GM12878 (cell line): ENCODE measurements around the gene CALML5. TPM values are rescaled to one million over a fixed set of nuclear protein-coding genes. Genes with fewer than 3 reads are reported as not detected.

Source experiments
- ATAC-seq: fragments of 200-7000 bp; cut with Tn5 transposase; 3 replicates; pipeline ENCODE4 v1.9.1; 2020; ENCODE audit warnings: mild to moderate bottlenecking, moderate library complexity
- BruUV-seq: library from RNA; stranded (reverse); fragments of 400-500 nt; replicated peaks from 2 replicates; lab custom pipeline; 2021; lab: Mats Ljungman, UMichigan
- CTCF ChIA-PET: fragments of 300-600 bp; sonication (Branson Sonifier 250); formaldehyde crosslinking; extraction: SDS; loops from one replicate; lab custom pipeline; 2021; ENCODE audit warnings: inconsistent platforms; lab: Yijun Ruan, JAX
- POLR2A ChIA-PET: fragments of 350-600 bp; formaldehyde crosslinking; extraction: SDS; loops from one replicate; lab custom pipeline; 2021; ENCODE audit warnings: inconsistent platforms; lab: Charles Lee
- RAD21 ChIA-PET: fragments of 300-600 bp; sonication (Branson Sonifier 250); formaldehyde crosslinking; loops from one replicate; lab custom pipeline; 2023; ENCODE audit warnings: antibody characterized with exemption; ENCODE audit not compliant: unreplicated experiment; lab: Charles Lee
- SMC1A ChIA-PET: fragments of 300-600 bp; sonication (Branson Sonifier 250); formaldehyde crosslinking; loops from one replicate; lab custom pipeline; 2023; ENCODE audit not compliant: unreplicated experiment, uncharacterized antibody; lab: Charles Lee
- DNase-seq: peaks from one replicate; pipeline ENCODE4 v3.0.0-alpha.2; 2011; ENCODE audit warnings: low read depth, low spot score
- FAIRE-seq: peaks from 3 replicates; lab custom pipeline; 2011; peaks lifted over from hg19 to GRCh38; lab: Jason Lieb, UNC
- H2AFZ ChIP-seq: 2 replicates; pipeline ENCODE4 v1.6.0; 2011; ENCODE audit warnings: low read depth, low read length, control low read depth; ENCODE audit not compliant: control insufficient read depth
- H3K27ac ChIP-seq: 2 replicates; pipeline ENCODE4 v1.5.1; 2011; ENCODE audit warnings: control low read depth; ENCODE audit not compliant: control insufficient read depth, insufficient read depth
- H3K27me3 ChIP-seq, 2 experiments: replicated peaks in 1 of 2; 2 replicates each; pipeline versions ENCODE4 v1.6.0 to v1.6.1; 2011; ENCODE audit warnings: low read length in 1 of 2; ENCODE audit not compliant: control insufficient read depth in 2 of 2, insufficient read depth in 2 of 2
- H3K36me3 ChIP-seq, 2 experiments: 2 replicates each; pipeline ENCODE4 v1.5.1; 2011; ENCODE audit warnings: low read length in 1 of 2; ENCODE audit not compliant: control insufficient read depth in 2 of 2, insufficient read depth in 2 of 2
- H3K4me1 ChIP-seq: 2 replicates; pipeline ENCODE4 v1.6.1; 2011; ENCODE audit warnings: mild to moderate bottlenecking, low read length, moderate library complexity, mixed read lengths; ENCODE audit not compliant: control insufficient read depth, insufficient read depth
- H3K4me2 ChIP-seq: 2 replicates; pipeline ENCODE4 v1.6.0; 2011; ENCODE audit warnings: control low read depth; ENCODE audit not compliant: control insufficient read depth, insufficient read depth
- H3K4me3 ChIP-seq: fragments of 200-600 bp; sonication (generic); 2 replicates; pipeline ENCODE4 v1.5.1; 2016
- H3K79me2 ChIP-seq: 2 replicates; pipeline ENCODE4 v1.6.0; 2011; ENCODE audit warnings: low read length; ENCODE audit not compliant: control insufficient read depth, insufficient read depth
- H3K9ac ChIP-seq: 2 replicates; pipeline ENCODE4 v1.8.0; 2011; ENCODE audit warnings: low read length, control low read depth, mixed read lengths; ENCODE audit not compliant: control insufficient read depth, insufficient read depth
- H3K9me3 ChIP-seq: replicated peaks from 3 replicates; pipeline ENCODE4 v1.5.1; 2011; ENCODE audit warnings: mild to moderate bottlenecking, low read length; ENCODE audit not compliant: control insufficient read depth, insufficient read depth
- H4K20me1 ChIP-seq: 2 replicates; pipeline ENCODE4 v1.6.0; 2011; ENCODE audit not compliant: control insufficient read depth, insufficient read depth
- CBFB ChIP-seq: IDR thresholded peaks from 2 replicates; pipeline ENCODE4 v1.6.1; 2016; ENCODE audit warnings: antibody characterized with exemption, low read depth
- CEBPB ChIP-seq, 2 experiments: fragments of 150-350 bp in 1 of 2; IDR thresholded peaks; 2 replicates each; pipeline ENCODE4 v1.6.1; 2012 to 2014; ENCODE audit warnings: low read depth in 2 of 2, low read length in 2 of 2, borderline replicate concordance in 1 of 2, inconsistent platforms in 1 of 2
- EED ChIP-seq: sonication (generic); IDR thresholded peaks from 2 replicates; pipeline ENCODE4 v1.6.1; 2016; ENCODE audit warnings: antibody characterized with exemption, low read depth
- IKZF2 ChIP-seq, 2 experiments: fragments of 450-650 bp; IDR thresholded peaks; 2 replicates each; pipeline ENCODE4 v1.6.1; 2017; ENCODE audit warnings: mild to moderate bottlenecking in 2 of 2, moderate library complexity in 2 of 2
- IRF4 ChIP-seq: IDR thresholded peaks from 2 replicates; pipeline ENCODE4 v1.6.1; 2011; ENCODE audit warnings: low read depth, low read length
- JUND ChIP-seq: IDR thresholded peaks from 2 replicates; pipeline ENCODE4 v1.6.1; 2012; ENCODE audit warnings: low read depth, mild to moderate bottlenecking, low read length, improper control_type of control experiment, moderate library complexity
- MTA2 ChIP-seq: fragments of 450-650 bp; IDR thresholded peaks from 2 replicates; pipeline ENCODE4 v1.6.1; 2016; ENCODE audit warnings: low read depth, mild to moderate bottlenecking, moderate library complexity
- POU2F2 ChIP-seq: IDR thresholded peaks from 3 replicates; pipeline ENCODE4 v1.6.1; 2011; ENCODE audit warnings: low read depth, mild to moderate bottlenecking, low read length, borderline replicate concordance
- SP1 ChIP-seq: IDR thresholded peaks from one replicate; pipeline ENCODE4 v1.6.1; 2011; ENCODE audit warnings: low read depth, low read length
- TCF3 ChIP-seq: IDR thresholded peaks from 2 replicates; pipeline ENCODE4 v1.6.1; 2012; ENCODE audit warnings: low read depth, mild to moderate bottlenecking, low read length, borderline replicate concordance; ENCODE audit not compliant: insufficient read depth
- YBX1 ChIP-seq: fragments of 450-650 bp; IDR thresholded peaks from 2 replicates; pipeline ENCODE4 v1.6.1; 2016; ENCODE audit warnings: antibody characterized with exemption
- WGBS: methylation state at CpG from one replicate; pipeline ENCODE4 v1.1.6; 2016; ENCODE audit warnings: low lambda C conversion rate; ENCODE audit not compliant: insufficient replicate concordance, insufficient coverage; ENCODE audit errors: missing lambda C conversion rate; 5-methylcytosine and 5-hydroxymethylcytosine counted together
- in situ Hi-C: fragments of 300-500 bp; cut with MboI; formaldehyde crosslinking; loops from 9 replicates; pipeline ENCODE4 v1.14.3; 2018; ENCODE audit warnings: mixed read lengths
- intact Hi-C: fragments of 100-400 bp; cut with micrococcal nuclease; formaldehyde crosslinking; loops from one replicate; pipeline ENCODE4 v1.14.2; 2022; ENCODE audit not compliant: unreplicated experiment
- polyA plus RNA-seq, 11 experiments: library from polyadenylated mRNA; depleted of rRNA in 4 of 11; unstranded in 6 of 11; stranded (reverse) in 5 of 11; fragments of >200 nt; fragmentation: Nextera tagmentation in 4 of 11; fragmentation: Illumina TruSeq in 1 of 11; extraction: Ambion mirVana in 4 of 11; extraction: Trizol in 1 of 11; gene quantifications; 1 replicate in 1 of 11; 2 replicates in 10 of 11; pipeline versions ENCODE4 v1.2.1 to v1.2.3, GENCODE V29; 2011 to 2016; ENCODE audit warnings: inconsistent platforms in 2 of 11, missing spikeins in 2 of 11, low read depth in 1 of 11
- total RNA-seq, 4 experiments: library from RNA; depleted of rRNA in 3 of 4; stranded (reverse); fragments of >200 nt in 3 of 4; fragmentation: Illumina TruSeq in 1 of 4; extraction: Trizol in 1 of 4; gene quantifications; 2 replicates each; pipeline versions ENCODE4 v1.2.1 to v1.2.3, GENCODE V29; 2013 to 2021
- TF ChIP-seq, protein P1 (sequence below): fragments of 450-650 bp; IDR thresholded peaks from 2 replicates; pipeline ENCODE4 v1.6.1; 2017; ENCODE audit warnings: mild to moderate bottlenecking, moderate library complexity
- TF ChIP-seq, protein P2 (sequence below): IDR thresholded peaks from 2 replicates; pipeline ENCODE4 v1.6.1; 2012; ENCODE audit warnings: low read depth, low read length, improper control_type of control experiment

The CALML5 gene
- total and polyA plus RNA-seq, 10 of the 15 experiments (the other 5 are each of a cell fraction or from before 2014, with no cell fraction given), result not detected

DNA sequence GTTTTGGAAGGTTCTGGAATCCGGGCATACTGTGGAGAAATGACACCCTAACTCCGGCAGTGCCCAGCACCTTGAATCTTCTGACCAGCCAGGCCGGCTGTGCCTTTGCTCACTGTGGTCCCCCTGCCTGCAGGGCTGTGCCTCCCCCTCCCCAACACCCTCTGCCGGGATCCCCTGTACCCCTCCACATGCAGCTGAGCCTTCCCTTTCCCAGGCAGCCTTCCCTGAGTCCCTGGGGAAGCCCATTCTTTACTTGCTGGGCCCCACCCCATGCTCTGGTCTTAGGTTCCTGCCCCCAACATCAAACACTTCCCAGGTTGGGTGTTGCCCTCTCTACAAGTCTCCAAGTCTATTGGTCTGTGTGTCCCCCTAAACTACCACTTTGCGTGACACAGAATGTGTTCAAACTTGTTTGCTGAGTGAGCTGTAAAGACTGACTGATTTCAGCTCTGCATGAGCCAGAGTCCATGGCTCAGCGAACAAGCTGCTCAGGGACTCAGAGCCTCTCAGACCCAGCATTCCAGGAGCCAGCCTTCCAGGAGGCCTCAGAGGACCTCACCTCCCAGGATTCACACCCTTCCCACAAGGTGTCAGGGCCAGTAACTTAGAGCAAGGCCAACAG is 31.6 kb downstream of the CALML5 start:
- no peak overlapping the region for H3K4me3 ChIP-seq
- DNase-seq, result no peak
- no peaks in the 10 kb centered on the region for H3K4me1 ChIP-seq
- ATAC-seq, result no peak
- no peaks in the 10 kb centered on the region for H3K27me3 ChIP-seq
- no peaks in the 10 kb centered on the region for H4K20me1 ChIP-seq
- CTCF ChIA-PET, result interaction anchor here (1.5 kb wide), 1 partner anchor 25 kb away, joined by 7 read pairs; no protein-coding TSS in a partner anchor
- H3K36me3 ChIP-seq, result no peaks in the 10 kb centered on the region
- POLR2A ChIA-PET, result no interaction called here
- no peak overlapping the region for H3K4me2 ChIP-seq
- no peaks in the 10 kb centered on the region for H3K79me2 ChIP-seq
- no TSS peak for BruUV-seq
- no peak for FAIRE-seq
- no peak overlapping the region for H3K27ac ChIP-seq
- SMC1A ChIA-PET, result no interaction called here
- intact Hi-C loops, result no loop called here
- in situ Hi-C loops, result no loop called here
- no peak overlapping the region for H3K9ac ChIP-seq
- TF ChIP-seq TCF3, result no peak
- no peak for TF ChIP-seq YBX1
- no peak for TF ChIP-seq EED
- no peak for TF ChIP-seq CBFB
- RAD21 ChIA-PET, result no interaction called here
- 29% methylated on average over 6 of the region's 6 CpGs for WGBS
- H3K9me3 ChIP-seq, result peaks cover 3% of the 10 kb centered on the region; the same call in 2 of the 3 replicates
- no peak overlapping the region for H2AFZ ChIP-seq

DNA sequence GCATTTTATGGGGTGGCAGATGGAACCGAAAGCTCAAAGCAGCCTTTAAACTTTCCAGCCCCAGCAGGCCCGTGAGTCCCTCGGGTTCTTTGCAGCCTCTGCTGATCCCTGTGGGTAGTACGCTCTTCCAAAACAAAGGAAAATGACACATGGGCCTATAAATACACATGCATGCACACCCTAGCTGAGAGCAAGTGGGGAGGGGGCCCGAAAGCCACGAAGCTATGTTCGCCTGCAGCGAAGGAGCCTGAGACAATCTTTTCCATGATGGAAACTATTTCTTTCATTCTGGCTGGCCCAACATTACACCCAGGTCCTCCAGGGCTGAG is 32.2 kb downstream of the CALML5 start:
- FAIRE-seq (no peak), ATAC-seq (no peak), DNase-seq (no peak)
- intact Hi-C loops (no loop called here), in situ Hi-C loops (no loop called here)
- WGBS, result 37% methylated on average over 8 of the region's 8 CpGs
- SMC1A ChIA-PET, result no interaction called here
- H3K4me1 ChIP-seq, result no peaks in the 10 kb centered on the region
- POLR2A ChIA-PET, result no interaction called here
- H3K4me3 ChIP-seq, result no peak overlapping the region
- no peaks in the 10 kb centered on the region for H4K20me1 ChIP-seq
- H2AFZ ChIP-seq, result no peak overlapping the region
- H3K27ac ChIP-seq, result no peak overlapping the region
- no peaks in the 10 kb centered on the region for H3K79me2 ChIP-seq
- H3K27me3 ChIP-seq, result no peaks in the 10 kb centered on the region
- no peaks in the 10 kb centered on the region for H3K36me3 ChIP-seq
- RAD21 ChIA-PET, result no interaction called here
- peaks cover 3% of the 10 kb centered on the region; the same call in 2 of the 3 replicates for H3K9me3 ChIP-seq
- CTCF ChIA-PET, result interaction anchor here (1.5 kb wide), 1 partner anchor 24 kb away, joined by 7 read pairs; no protein-coding TSS in a partner anchor
- no peak overlapping the region for H3K4me2 ChIP-seq
- no peak overlapping the region for H3K9ac ChIP-seq
- BruUV-seq, result no TSS peak
- no peak for TF ChIP-seq JUND
- TF ChIP-seq, protein P1, sequence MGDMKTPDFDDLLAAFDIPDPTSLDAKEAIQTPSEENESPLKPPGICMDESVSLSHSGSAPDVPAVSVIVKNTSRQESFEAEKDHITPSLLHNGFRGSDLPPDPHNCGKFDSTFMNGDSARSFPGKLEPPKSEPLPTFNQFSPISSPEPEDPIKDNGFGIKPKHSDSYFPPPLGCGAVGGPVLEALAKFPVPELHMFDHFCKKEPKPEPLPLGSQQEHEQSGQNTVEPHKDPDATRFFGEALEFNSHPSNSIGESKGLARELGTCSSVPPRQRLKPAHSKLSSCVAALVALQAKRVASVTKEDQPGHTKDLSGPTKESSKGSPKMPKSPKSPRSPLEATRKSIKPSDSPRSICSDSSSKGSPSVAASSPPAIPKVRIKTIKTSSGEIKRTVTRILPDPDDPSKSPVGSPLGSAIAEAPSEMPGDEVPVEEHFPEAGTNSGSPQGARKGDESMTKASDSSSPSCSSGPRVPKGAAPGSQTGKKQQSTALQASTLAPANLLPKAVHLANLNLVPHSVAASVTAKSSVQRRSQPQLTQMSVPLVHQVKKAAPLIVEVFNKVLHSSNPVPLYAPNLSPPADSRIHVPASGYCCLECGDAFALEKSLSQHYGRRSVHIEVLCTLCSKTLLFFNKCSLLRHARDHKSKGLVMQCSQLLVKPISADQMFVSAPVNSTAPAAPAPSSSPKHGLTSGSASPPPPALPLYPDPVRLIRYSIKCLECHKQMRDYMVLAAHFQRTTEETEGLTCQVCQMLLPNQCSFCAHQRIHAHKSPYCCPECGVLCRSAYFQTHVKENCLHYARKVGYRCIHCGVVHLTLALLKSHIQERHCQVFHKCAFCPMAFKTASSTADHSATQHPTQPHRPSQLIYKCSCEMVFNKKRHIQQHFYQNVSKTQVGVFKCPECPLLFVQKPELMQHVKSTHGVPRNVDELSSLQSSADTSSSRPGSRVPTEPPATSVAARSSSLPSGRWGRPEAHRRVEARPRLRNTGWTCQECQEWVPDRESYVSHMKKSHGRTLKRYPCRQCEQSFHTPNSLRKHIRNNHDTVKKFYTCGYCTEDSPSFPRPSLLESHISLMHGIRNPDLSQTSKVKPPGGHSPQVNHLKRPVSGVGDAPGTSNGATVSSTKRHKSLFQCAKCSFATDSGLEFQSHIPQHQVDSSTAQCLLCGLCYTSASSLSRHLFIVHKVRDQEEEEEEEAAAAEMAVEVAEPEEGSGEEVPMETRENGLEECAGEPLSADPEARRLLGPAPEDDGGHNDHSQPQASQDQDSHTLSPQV, result no peak
- no peak for TF ChIP-seq IRF4
- TF ChIP-seq CBFB, result no peak
- TF ChIP-seq MTA2, result no peak
- no peak for TF ChIP-seq SP1
- TF ChIP-seq CEBPB (IDR thresholded peaks at IDR 0.05; ENCODE audit: borderline replicate concordance in 1 of 2, low read depth in 2 of 2, low read length in 2 of 2), result no peak
- no peak for TF ChIP-seq IKZF2 (IDR thresholded peaks at IDR 0.05)
- TF ChIP-seq POU2F2, result no peak
- TF ChIP-seq, protein P2, sequence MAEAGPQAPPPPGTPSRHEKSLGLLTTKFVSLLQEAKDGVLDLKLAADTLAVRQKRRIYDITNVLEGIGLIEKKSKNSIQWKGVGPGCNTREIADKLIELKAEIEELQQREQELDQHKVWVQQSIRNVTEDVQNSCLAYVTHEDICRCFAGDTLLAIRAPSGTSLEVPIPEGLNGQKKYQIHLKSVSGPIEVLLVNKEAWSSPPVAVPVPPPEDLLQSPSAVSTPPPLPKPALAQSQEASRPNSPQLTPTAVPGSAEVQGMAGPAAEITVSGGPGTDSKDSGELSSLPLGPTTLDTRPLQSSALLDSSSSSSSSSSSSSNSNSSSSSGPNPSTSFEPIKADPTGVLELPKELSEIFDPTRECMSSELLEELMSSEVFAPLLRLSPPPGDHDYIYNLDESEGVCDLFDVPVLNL, result no peak
